Measurements from ENCODE around the gene NUMB. TPM values are rescaled to one million over a fixed set of nuclear protein-coding genes. Genes with fewer than 3 reads are reported as not detected.

The NUMB gene
- total RNA-seq, 4 donors from 2014 or later, result 49.2 to 63.4 (median 50.7) TPM

DNA sequence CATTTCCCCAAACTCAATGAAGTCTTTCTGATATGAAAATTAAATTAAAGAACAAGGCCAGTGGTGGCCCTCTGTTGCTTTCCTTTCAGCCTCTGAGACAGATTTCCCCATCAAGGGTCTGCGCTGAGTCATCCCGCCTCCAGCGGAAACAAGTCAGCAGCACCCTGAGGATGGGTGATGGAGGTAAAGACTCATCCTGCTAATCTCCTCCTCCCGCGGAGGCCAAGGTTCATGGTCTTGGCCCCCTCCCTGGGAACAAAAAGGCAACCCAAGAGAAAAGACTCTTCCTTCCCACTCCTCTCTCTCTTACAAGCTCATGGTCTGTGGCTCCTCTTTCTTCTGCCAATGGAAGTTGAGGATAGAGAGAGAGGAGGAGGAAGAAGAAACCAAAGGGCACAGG lies 9.0 kb upstream of the NUMB start:
- H3K36me3 ChIP-seq, result no peaks in the 10 kb centered on the region
- intact Hi-C loops (cut with DNase I), result no loop called here
- H3K4me1 ChIP-seq, result peaks cover 34 to 63% (median 59%) of the 10 kb centered on the region in 4 donors
- no peak for DNase-seq (ENCODE audit: extremely low spot score)
- TF ChIP-seq POLR2AphosphoS5 (IDR thresholded peaks at IDR 0.05) (no peak), POLR2A (IDR thresholded peaks at IDR 0.05; ENCODE audit: low read depth) (no peak), EP300 (IDR thresholded peaks at IDR 0.05) (no peak)
- TF ChIP-seq, protein P1, sequence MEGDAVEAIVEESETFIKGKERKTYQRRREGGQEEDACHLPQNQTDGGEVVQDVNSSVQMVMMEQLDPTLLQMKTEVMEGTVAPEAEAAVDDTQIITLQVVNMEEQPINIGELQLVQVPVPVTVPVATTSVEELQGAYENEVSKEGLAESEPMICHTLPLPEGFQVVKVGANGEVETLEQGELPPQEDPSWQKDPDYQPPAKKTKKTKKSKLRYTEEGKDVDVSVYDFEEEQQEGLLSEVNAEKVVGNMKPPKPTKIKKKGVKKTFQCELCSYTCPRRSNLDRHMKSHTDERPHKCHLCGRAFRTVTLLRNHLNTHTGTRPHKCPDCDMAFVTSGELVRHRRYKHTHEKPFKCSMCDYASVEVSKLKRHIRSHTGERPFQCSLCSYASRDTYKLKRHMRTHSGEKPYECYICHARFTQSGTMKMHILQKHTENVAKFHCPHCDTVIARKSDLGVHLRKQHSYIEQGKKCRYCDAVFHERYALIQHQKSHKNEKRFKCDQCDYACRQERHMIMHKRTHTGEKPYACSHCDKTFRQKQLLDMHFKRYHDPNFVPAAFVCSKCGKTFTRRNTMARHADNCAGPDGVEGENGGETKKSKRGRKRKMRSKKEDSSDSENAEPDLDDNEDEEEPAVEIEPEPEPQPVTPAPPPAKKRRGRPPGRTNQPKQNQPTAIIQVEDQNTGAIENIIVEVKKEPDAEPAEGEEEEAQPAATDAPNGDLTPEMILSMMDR (IDR thresholded peaks at IDR 0.05), result no peak
- peak overlapping the region in 3 of 4 donors; percentile 29 to 97 (median 94) for H3K27ac ChIP-seq (replicated peaks in 1 of 4)
- H3K4me3 ChIP-seq, result no peak overlapping the region
- WGBS, result 78% methylated on average over 5 of the region's 5 CpGs
- no peaks in the 10 kb centered on the region for H3K27me3 ChIP-seq
- no peaks in the 10 kb centered on the region for H3K9me3 ChIP-seq

GRCh38 chr14:73466861-73467260 lies 8.5 kb upstream of the NUMB start:
- Histone ChIP-seq H3K4me1 (peaks cover 40 to 69% (median 64%) of the 10 kb centered on the region in 4 donors), H3K4me3 (no peak overlapping the region), H3K27me3 (no peaks in the 10 kb centered on the region), H3K27ac (replicated peaks in 1 of 4) (peak overlapping the region; percentile 56 to 97 (median 87)), H3K9me3 (no peaks in the 10 kb centered on the region), H3K36me3 (no peaks in the 10 kb centered on the region)
- intact Hi-C loops (cut with DNase I), result no loop called here
- DNase-seq (ENCODE audit: extremely low spot score), result no peak
- WGBS, result 96% methylated on average over 4 of the region's 4 CpGs
- TF ChIP-seq, protein P1 (IDR thresholded peaks at IDR 0.05), result no peak
- TF ChIP-seq POLR2AphosphoS5 (IDR thresholded peaks at IDR 0.05), result no peak

- Histone ChIP-seq H3K4me3 (peak overlapping the region; percentile 9 to 31 (median 26)), H3K27ac (replicated peaks in 1 of 4) (peak overlapping the region; percentile 56 to 97 (median 87)), H3K27me3 (no peaks in the 10 kb centered on the region), H3K9me3 (no peaks in the 10 kb centered on the region), H3K4me1 (peaks cover 48 to 77% (median 73%) of the 10 kb centered on the region in 4 donors), H3K36me3 (no peaks in the 10 kb centered on the region)
- WGBS, result 33% methylated on average over 5 of the region's 5 CpGs
- intact Hi-C loops (cut with DNase I), result no loop called here
- no peak for DNase-seq (ENCODE audit: extremely low spot score)
- no peak for TF ChIP-seq EP300 (IDR thresholded peaks at IDR 0.05)
- TF ChIP-seq POLR2AphosphoS5 (IDR thresholded peaks at IDR 0.05), result peak in 1 of 2 donors; percentile 5
- no peak for TF ChIP-seq POLR2A (IDR thresholded peaks at IDR 0.05; ENCODE audit: low read depth)
- TF ChIP-seq, protein P1 (IDR thresholded peaks at IDR 0.05), result no peak
Observed at GRCh38 chr14:73465823-73466532, 7.6 kb upstream of the NUMB start.

- H3K27me3 ChIP-seq, result no peaks in the 10 kb centered on the region
- H3K36me3 ChIP-seq, result no peaks in the 10 kb centered on the region
- peaks cover 67 to 96% (median 92%) of the 10 kb centered on the region in 4 donors for H3K4me1 ChIP-seq
- WGBS, result 60% methylated on average over 5 of the region's 5 CpGs
- peak overlapping the region; percentile 63 to 97 (median 87) for H3K27ac ChIP-seq (replicated peaks in 1 of 4)
- H3K4me3 ChIP-seq, result no peak overlapping the region
- TF ChIP-seq POLR2A (IDR thresholded peaks at IDR 0.05; ENCODE audit: low read depth), result no peak
- peak; percentile 51 to 71 for TF ChIP-seq POLR2AphosphoS5 (IDR thresholded peaks at IDR 0.05)
- intact Hi-C loops (cut with DNase I), result no loop called here
- DNase-seq (ENCODE audit: extremely low spot score), result no peak
- H3K9me3 ChIP-seq, result no peaks in the 10 kb centered on the region
Observed at GRCh38 chr14:73463411-73463810, 5.1 kb upstream of the NUMB start.

DNA sequence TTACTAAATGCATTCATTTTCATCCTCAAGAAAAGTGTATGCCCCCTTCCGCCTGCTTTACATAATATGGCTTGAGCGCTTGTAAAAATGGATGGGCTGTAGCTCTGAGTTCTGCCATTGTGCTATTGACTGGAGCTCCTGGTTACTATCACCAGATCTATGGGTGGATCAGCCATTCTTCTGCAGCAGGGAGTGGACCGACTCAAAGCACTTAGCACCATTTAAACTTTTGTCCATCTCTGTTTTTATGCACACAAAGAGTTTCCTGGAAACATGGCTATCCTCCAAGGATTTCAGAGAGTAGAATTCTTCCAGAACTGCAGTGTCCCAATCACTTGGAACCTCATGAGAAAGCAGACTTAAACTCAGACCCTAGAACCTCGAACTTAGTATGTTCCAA lies 4.5 kb upstream of the NUMB start:
- TF ChIP-seq, protein P1 (IDR thresholded peaks at IDR 0.05), result no peak
- no peak for TF ChIP-seq EP300 (IDR thresholded peaks at IDR 0.05)
- no peak for TF ChIP-seq POLR2AphosphoS5 (IDR thresholded peaks at IDR 0.05)
- TF ChIP-seq POLR2A (IDR thresholded peaks at IDR 0.05; ENCODE audit: low read depth), result no peak
- no peaks in the 10 kb centered on the region for H3K9me3 ChIP-seq
- no peaks in the 10 kb centered on the region for H3K27me3 ChIP-seq
- intact Hi-C loops (cut with DNase I), result no loop called here
- H3K36me3 ChIP-seq, result no peaks in the 10 kb centered on the region
- WGBS, result 40% methylated on average over 4 of the region's 4 CpGs
- peak overlapping the region in 2 of 4 donors; percentile 24 for H3K4me3 ChIP-seq
- peak overlapping the region; percentile 63 to 97 (median 87) for H3K27ac ChIP-seq (replicated peaks in 1 of 4)
- no peak for DNase-seq (ENCODE audit: extremely low spot score)
- peaks cover 67 to 91% (median 88%) of the 10 kb centered on the region in 4 donors for H3K4me1 ChIP-seq

Measured in esophagus muscularis mucosa (tissue), 4 donors.